HG03469 (cell line): ENCODE data around the gene RAB4A.

Source experiments
- ATAC-seq: cut with Tn5 transposase; IDR thresholded peaks from one replicate; pipeline ENCODE4 v1.9.1; 2021; ENCODE audit warnings: mild to moderate bottlenecking, moderate library complexity, moderate number of reproducible peaks; ENCODE audit not compliant: unreplicated experiment

RAB4A gene

GRCh38 chr1:229243638-229244037, 27.3 kb upstream of the RAB4A start:
- ATAC-seq = no peak

DNA sequence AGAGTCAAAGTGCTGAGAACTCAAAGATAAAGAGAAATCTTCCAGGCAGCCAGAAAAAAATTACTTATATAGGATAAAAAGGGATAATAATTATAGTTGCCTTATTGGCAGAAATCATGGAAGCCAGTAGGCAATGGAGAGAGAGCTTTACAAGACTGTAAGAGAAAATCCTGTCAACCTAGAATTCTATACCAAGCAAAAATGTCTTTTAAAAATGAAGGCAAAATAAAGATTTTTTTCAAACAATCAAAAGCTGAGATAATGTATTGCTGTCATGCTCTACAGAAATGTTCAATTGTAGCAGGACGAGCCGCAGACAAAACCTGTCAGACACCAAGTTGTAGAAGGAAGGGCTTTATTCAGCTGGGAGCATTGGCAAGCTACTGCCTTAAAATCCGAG, 26.8 kb upstream of the RAB4A start:
- no peak for ATAC-seq

DNA sequence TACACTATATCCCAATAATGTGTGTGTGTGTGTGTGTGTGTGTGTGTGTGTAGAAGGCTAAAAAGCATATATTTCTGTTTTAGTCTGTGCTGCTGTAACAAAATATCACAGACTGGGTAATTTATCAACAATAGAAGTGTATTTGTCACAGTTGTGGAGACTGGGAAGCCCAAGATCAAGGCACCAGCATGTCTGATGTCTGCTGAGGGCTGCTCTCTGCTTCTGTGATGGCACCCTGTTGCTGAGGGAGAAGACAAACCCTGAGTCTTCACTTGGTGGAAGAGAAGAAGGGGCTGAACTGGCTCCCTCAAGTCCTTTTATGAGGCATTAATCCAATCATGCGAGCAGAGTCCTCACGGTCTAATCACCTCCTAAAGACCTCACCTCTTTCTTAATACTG, 23.0 kb upstream of the RAB4A start:
- ATAC-seq = no peak

DNA sequence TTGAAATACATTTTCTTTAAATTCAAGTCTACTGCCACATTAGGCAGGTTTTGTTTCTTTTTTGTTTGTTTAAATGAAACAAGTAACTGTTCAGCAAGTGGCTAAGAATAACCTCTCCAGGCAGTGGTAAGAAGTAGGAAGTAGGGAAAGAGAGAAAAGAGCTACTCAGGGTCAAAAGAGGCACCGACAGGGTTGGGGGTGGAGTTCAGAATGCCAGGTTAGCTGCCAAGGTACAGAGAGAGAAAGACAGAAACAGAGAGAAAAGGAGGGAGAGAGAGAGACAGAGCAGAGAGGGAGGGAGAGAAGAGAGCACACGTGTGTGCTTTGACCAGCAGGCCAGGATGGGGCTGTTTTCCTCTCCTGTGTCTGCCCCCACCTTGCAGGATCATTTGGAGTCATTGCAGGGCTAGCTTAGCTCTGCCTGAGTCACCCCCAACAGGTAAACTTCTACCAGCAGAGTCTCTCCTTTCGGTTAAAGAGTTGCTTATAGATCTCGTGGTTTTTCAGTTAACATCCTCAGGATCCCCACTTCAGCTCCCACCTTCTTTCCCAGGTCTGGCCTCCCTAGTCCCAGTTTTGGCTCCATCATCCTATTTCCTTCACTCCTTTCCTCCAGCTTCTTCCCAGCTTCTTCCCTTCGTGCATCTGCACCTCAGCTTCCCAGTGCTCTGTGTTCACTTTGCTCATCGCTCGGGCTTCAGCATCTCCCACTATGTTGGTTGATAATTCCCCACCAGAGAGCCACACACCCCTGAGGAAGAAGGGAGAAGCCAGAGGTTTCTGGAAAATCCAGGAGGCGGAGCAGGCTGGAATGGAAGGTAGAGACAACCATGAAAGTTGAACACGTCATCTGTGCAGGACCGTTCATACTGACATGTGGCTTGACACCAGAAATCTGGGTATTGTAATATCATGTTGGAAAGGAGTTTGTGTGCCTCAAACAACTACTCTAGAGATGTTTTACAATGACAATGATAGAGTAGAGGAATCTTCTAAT, 21.8 kb upstream of the RAB4A start:
- no peak for ATAC-seq

DNA sequence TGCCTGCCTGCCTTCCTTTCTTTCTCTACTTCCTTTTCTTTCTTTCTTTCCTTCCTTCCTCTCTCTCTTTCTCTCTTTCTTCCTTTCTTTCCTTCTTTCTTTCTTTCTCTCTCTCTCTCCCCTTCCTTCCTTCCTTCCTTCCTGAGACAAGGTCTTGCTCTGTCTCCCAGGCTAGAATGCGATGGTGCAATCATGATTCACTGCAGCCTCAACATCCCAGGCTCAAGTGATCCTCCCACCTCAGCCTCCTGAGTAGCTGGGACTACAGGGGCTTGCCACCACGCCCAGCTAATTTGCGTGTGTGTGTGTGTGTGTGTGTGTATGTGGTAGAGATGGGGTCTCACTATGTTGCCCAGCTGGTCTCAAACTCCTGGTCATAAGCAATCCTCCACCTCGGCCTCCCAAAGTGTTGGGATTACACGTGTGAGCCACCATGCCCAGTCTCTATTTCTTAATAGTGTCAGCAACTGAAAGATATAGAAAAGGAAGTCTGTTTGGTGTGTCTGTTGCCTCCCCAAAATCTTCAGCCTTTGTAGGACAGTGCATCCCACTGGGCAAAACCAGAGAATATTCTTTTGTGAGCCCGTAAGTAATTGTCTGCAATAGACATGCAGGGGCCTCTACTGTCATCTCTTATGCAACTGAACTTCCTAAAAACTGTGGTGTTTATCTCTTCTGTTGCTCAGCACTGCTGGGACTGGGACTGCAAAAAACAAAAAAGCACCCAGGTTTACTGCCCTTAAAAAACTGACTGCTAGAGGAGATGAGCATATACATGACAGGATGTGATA, 20.9 kb upstream of the RAB4A start:
- ATAC-seq = no peak

DNA sequence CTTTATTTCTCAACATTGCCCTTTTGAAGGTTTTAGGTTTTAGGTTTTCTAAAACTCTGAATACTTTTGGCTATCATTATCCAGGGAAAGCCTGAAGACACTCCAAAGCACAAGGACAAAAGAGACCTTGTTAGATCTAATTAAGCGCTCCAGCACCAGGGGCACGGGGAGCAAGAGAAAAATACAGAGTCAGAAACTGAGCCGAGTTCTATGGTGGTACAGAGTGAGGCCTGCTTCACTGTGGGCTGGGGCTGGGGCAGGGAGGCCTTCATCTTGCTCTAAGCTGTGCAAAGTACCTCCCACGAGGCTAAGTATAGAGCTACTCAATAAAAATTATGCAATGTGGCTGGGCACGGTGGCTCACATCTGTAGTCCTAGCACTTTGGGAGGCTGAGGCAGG, 19.7 kb upstream of the RAB4A start:
- ATAC-seq = no peak

- no peak for ATAC-seq
Observed at GRCh38 chr1:229252228-229252984, 18.5 kb upstream of the RAB4A start.

GRCh38 chr1:229253151-229253974, 17.5 kb upstream of the RAB4A start:
- ATAC-seq = no peak

GRCh38 chr1:229254910-229255541, 15.9 kb upstream of the RAB4A start:
- ATAC-seq = no peak

DNA sequence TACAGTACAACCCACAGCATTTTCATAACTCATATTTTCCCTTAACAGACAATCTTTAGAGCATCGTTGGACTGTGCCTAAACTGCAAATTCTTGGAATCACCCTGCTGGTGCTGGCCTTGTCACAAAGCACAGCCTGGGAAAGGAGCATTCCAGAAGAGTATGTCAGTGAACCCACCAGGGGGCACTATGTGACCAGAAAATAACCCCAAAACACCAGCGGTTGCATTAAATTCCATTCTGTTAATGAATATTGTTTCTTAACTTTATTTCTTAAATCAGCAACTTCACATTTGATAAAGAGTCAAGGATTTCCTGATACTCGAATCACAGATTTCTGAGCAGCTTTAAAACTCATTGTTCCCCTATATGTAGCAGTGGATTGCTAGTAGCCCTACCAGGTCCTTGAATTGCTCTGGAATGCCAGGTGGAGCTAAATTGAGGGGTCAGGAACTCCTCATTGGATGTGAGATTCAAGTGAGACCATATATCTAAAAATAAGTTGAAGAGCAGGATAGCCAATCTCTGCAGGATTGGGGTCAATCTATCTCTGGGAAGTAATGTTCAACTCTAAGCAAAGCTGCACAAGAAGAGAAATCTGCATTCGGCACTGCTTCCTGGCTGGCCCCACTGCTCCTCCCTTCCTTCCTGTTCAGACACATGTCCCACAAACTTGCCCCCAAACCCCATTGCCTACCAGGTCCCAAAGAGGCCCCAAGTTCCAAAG, 12.7 kb upstream of the RAB4A start:
- ATAC-seq = no peak

- no peak for ATAC-seq
Observed at GRCh38 chr1:229258757-229259060, 12.2 kb upstream of the RAB4A start.

DNA sequence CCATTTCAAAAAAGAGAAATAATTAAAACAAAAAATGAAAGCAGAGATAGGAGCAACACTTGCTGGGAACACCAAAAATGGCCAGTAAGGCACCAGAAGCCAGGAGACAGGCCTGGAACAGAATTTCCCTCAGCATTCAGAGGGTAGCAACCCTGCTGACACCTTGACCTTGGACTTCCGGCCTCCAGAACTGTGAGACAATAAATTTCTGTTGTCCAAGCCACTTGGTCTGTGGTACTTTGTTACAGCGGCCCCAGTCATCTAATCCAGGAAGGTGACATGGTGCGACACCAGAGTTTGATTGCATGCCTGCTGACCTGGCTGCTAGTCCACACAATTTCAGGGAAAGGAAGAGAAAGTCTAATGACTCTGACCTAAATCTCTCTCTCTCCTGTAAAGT, 10.6 kb upstream of the RAB4A start:
- ATAC-seq = no peak

GRCh38 chr1:229262239-229262638, 8.7 kb upstream of the RAB4A start:
- ATAC-seq = no peak

DNA sequence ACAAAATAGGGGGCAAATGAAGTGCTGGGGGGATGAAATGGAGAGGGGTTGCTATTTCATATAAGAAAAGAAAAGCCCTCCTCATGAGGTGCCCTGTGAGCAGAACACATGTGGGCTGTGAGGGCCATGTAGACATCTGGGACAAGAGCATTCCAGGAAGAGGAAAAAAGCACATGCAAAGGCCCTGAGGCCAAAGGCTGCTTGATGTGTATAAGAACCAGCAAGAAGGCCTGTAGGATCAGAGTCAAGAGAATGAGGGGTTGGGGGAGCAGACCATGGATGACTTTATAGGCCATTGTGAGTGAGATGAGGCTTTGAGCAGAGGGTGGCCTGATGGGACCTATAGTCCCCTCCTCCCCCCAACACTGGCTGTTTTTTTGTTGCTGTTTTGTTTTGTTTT, 7.7 kb upstream of the RAB4A start:
- ATAC-seq = no peak

DNA sequence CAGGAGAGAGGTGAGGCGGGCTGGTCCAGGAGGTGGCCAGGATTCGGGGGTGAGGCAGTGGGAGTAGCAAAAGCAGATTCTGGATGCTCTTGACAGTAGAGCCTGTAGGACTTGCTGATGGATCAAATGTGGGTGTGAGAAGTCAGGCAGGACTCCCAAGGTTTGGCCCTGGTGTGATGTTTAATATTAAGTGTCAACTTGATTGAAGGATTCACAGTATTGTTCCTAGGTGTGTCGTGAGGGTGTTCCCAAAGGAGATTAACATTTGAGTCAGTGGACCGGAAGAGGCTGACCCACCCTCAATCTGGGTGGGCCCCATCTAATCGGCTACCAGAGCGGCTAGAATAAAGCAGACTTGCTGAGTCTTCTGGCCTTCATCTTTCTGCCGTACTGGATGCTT, 6.8 kb upstream of the RAB4A start:
- no peak for ATAC-seq

- no peak for ATAC-seq
Observed at GRCh38 chr1:229264487-229264886, 6.4 kb upstream of the RAB4A start.

DNA sequence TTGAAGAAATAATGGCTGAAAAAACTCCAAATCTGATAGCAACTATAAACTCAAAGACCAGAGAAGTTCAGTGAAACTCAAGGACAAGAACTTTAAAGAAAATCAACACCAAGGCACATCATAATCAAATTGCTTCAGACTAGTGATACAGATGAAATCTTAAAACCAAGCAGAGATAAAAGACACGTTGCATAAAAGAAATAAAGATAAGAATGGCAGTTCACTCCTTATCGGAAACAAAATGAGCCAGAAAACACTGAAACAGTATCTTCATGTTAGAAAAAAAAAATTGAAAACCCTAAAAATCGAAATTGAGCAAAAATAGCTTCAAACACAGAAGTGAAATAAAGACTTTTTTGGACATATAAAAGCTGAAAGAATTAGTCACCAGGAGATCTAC, 4.6 kb upstream of the RAB4A start:
- ATAC-seq = no peak

DNA sequence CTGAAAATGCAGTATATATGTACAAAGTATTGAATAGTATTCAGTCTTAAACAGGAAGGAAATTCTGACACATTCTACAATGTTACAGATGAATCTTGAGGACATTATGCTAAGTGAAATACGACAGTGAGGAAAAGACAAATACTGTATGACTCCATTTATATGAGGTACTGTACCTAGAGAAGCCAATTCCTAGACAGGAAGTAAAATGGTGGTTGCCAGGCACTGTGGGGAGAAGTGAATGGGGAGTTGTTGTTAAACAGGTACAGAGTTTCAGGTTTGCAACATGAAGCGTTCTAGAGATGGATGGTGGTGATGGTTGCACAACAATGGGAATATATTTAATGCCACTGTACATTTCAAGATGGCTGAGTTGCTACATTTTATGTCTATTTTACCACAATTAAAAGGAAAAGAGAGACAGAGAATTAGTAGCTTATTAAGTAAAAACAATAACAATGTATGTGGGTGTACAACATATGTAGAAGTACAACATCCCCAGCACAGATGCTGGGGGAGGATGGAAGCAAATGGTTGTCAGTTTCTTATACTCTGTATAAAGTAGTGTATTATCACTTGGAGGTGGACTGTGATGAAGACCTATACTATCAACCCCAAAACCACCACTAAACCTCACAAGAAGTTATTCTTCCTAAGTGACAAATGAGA, 3.9 kb upstream of the RAB4A start:
- ATAC-seq = no peak

GRCh38 chr1:229268505-229268904, 2.4 kb upstream of the RAB4A start:
- ATAC-seq = no peak
